DMS53 treated with DMSO at 0.1 percent for 48 hours (cell line): ENCODE results near the gene RARB.

Experiments
- DNase-seq: peaks from one replicate; lab custom pipeline; 2025; ENCODE audit not compliant: unreplicated experiment; lab: John Stamatoyannopoulos, UW

RARB gene

GRCh38 chr3:25421747-25422146, 6.3 kb upstream of the RARB start:
- DNase-seq: no peak

DNA sequence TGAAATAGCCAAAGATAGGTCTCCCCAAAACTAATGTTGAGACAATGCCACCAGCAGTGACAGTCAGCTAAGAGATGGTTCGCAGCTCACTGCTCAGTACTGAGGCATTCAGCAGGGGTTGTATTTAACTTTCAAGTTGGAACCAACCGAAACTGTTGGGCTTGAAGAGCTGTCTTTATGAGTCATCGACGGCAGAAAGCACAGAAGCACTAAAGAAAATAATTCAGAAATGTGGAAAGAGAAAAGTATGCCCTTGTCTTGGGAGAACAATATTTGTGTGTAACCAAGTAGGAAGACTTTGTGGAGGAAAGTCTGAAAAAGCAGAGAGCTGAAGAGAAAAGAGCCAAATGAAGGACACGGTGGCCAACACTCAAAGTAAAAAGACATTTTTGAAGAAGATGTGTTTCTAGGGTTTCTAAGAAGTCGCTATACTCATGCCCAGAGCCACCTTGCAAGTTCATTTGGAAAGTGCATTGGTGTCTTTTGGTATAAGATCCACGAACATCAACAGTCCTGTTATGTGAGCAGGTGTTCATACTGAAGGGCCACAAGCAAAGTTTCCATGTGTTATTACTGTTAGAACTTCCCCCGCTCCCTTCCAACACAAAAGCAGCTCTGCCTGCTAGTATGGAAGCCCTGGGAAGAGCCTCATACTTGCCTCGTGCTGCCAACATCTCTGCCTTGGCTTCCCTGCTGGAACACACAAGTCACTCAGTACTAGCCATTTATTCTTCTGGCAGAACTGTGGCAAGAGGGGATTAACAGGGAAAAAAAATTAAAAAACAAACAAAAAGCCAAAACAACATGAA, 4.1 kb upstream of the RARB start:
- no peak for DNase-seq

DNA sequence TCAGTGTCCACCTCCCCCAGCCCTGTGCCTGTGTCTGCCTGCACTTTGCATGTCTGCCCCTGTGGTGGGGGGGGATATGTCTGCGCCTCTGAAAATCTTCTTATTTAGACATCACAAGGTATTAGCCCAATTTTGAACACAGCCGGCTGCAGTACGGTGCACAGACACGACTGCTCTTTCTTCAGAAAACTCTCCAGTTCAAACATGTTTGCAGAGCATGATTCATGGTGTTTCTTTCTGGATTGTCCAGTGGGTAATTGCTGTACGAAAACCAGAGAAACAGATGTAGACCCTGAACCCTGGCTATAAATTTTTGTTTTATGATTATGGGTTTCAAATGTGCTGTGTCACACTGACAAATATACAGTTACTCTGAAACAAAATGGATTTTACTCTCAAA, 3.4 kb upstream of the RARB start:
- no peak for DNase-seq

- DNase-seq: no peak
These were observed 1.7 kb upstream of the RARB start for GRCh38 chr3:25426408-25426807.

DNA sequence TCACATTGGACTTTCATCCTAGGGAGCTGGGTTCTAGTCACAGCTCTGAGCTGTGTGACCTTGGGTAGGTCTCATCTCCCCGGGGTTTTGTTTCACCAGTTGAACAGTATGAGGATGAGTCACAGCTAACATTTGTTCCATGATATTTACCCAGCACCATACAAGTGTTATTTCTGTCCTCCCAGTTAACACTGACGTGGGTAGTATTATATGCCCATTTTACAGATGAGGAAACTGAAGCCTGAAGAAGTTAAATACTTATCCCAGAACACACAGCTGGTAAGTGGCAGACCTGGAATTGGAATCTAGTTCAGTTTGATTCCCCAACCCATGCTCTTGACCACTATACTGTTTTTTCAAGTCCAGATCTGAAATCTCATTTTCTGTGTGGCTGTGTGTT, 908 bp upstream of the RARB start:
- no peak for DNase-seq

- DNase-seq: no peak
These were observed 511 bp upstream of the RARB start for GRCh38 chr3:25427563-25427941.

GRCh38 chr3:25428789-25429335, 799 bp downstream of the RARB start:
- no peak for DNase-seq

DNA sequence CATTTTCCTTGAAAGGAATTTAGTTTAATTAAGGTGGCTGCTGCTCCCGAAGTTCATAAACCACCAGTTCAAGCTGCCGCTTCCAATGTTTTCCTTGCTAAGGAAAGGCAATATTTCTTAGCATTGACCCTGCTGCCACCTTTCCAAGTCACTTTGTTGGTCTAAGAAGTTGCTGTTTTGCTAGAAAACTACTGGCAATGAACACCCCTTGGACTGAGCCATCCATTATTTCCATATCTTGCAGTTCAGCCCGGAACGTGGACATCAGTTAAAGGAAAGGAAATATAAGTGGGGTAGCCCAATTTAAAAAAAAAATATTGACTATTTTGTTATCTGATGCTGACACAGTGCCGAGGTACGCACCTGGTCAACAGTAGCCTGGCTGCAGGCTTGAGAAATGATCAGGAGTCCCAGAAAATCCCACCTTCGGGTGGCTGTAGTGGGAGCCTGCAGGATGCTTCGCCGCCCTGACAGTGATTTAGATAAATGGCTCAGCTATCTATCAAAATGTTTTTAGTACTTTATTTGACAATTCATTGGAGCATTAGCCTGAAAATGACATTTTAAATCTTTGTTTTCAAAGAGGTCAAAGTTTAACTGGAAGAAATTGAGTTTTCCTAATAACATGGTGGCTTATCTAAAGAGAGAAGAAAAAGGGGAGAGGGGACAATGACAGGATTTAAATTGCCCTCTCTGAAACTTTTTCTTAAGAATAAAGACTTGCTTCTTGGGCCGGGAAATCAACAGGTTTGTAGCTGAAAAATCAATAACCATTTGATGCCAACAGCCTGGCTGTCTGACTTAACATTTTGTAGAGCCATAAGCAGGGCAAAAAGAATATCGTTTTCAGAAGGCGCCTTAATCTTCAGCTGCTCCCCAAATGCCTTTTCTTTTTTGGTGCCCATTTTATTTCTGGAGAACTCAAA, 1.6 kb downstream of the RARB start:
- no peak for DNase-seq

- DNase-seq: no peak
These were observed 2.3 kb downstream of the RARB start for GRCh38 chr3:25430287-25430934.

DNA sequence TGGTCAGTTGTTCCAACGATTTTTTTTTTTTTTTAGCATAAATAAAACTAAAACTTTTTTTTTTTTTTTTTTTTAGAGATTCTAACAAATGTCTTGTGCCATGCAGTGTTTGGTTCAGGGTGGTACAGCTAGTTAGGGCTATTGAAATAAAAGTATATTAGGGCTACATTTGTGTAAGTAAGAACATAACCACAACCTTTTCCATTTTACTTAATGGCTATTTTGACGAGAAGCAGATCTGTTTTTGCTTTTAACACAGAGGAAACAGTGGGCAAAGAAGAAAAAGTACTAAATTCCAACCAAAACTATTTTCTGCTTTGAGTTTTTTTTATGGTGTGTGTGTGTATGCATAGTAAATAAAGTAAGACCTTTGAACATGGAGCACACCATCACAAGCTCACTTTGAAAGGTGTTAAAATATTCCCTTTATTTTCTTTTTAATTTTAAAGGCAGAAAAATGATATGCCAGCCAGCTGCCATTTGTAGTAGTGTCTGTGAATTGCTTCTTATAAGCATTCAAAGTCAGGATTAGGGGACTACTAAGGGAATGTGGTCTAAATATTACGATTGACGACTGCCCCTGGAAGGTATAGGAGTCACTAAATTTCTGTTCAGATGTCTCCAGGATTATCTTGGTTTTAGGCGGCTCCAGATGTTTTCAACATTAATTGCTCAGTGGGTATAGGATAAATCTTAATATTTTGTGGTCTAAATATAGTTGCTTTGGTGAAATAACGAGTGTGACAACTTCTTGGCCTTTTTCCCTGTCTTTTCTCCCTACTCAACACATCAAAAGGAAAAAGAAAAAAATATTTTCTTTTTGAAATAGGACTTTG, 3.1 kb downstream of the RARB start:
- no peak for DNase-seq

DNA sequence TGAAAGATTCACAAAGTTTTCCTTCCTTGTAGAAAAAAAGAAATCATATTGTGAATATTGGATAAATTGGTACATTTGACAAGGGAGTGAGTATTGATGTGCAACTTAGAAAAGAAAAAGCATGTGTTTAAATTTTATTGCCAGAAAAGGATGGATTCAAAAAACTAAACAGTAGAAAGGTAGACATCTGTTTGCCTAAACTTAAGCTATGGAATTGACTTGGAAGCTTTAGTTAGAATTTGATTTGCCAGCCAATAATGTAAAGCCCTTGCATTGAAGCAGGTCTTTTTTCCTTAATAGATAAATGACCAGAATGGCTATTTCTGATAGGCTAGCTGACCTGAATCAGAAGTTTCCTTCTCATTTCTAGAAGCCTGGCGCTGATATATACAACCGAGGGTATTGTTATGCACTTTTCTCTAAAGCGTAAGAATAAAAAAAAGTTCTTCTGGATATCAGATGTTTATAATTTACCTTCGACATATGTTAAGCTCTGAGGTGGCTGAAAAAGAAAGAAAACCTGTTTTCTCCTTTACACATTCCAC, 4.2 kb downstream of the RARB start:
- no peak for DNase-seq

GRCh38 chr3:25433106-25433505, 5.0 kb downstream of the RARB start:
- DNase-seq: no peak

- no peak for DNase-seq
These were observed 5.8 kb downstream of the RARB start for GRCh38 chr3:25433868-25434267.

GRCh38 chr3:25437953-25438352, 9.9 kb downstream of the RARB start:
- no peak for DNase-seq

- DNase-seq: no peak
These were observed 10.9 kb downstream of the RARB start for GRCh38 chr3:25438791-25439555.

DNA sequence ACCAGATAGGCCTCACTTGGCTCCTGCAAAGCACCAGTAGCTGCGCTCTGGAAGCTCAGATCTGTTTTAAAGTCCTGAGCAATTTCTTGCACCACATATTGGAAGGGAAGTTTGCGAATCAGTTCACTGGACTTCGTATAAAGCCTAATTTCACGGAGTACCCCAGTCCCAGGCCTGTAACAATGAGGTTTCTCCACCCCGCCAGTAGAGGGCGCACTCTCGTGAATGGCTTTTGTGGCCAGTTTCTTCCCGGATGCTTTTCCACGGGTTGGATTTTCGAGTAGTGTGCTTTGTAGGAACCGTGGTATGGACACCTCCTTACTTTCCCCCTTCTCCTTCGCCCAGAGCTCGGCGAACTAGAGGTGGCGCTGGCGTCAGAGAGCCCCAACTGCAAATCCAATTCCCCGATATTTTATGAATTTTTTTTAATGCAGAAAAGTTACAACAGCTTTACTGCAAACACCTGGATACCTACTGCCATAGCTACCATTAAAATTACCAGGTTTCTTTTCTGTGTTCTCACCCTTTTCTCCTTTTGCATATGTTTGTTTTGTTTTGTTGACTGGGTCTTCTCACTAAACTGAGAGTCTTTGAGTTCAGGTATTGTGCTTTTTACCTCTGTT, 13.3 kb downstream of the RARB start:
- DNase-seq: no peak

DNA sequence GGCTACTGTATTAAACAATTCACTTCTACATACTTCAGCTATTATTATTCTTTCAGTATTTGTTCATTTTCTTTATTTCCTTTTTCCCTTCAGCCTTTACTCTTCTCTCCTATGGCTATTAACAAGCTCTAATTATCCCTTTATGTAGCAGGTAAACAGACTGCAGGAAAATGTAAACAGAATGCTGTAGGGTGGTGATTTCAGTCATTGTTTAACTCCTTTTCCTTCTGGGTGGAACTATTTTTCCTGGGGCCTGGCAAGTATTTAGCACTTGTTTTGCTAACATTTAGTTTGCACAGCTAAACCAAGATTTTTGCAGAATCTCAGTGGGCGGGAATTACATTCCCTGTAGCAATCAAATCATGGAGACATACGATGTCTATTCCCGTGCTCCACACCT, 14.4 kb downstream of the RARB start:
- no peak for DNase-seq

GRCh38 chr3:25444273-25444672, 16.2 kb downstream of the RARB start:
- DNase-seq: no peak

DNA sequence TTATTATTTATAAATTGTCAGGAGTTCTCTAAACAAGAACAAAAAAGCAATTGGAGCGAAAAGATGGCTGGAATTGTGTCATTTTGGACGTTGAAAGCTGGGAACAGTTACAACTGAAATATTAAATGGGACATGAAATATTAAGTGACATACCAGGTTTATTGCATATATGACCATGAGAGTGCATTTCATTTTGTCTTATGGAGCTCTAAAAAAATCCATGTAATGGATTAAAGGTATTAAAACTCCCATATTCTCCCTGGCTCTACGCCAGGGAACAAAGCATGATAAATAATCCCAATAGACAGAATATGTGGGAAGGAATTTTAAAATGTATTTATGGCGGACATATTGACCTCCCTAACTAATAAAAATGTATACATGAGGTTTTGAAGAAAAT, 17.7 kb downstream of the RARB start:
- no peak for DNase-seq
